Ovary (tissue), 9 donors: Measurements from ENCODE around the gene PHC2. TPM values are rescaled to one million over a fixed set of nuclear protein-coding genes. Genes with fewer than 3 reads are reported as not detected.

Source experiments
- DNase-seq, 5 donors: peaks; one replicate each; pipeline ENCODE4 v3.0.0-alpha.2; 2019 to 2020
- H3K27ac ChIP-seq, 2 donors: fragments of 200-600 bp; one replicate each; pipeline versions ENCODE4 v1.5.1 to v1.8.0; 2019 to 2022
- H3K27me3 ChIP-seq: fragments of 200-600 bp; one replicate; pipeline ENCODE4 v1.8.0; 2022
- H3K36me3 ChIP-seq: fragments of 200-600 bp; sonication (generic); one replicate; pipeline ENCODE4 v1.5.1; 2019
- H3K4me1 ChIP-seq: one replicate; pipeline ENCODE4 v1.8.1; 2013; ENCODE audit warnings: mild to moderate bottlenecking, moderate library complexity; ENCODE audit not compliant: insufficient read depth
- H3K4me3 ChIP-seq: fragments of 200-600 bp; sonication (generic); one replicate; pipeline ENCODE4 v1.5.1; 2017
- H3K9me3 ChIP-seq, 2 donors: fragments of 200-600 bp in 1 of 2; sonication (generic) in 1 of 2; one replicate each; pipeline versions ENCODE4 v1.5.1 to v1.8.1; 2013 to 2019; ENCODE audit warnings: mild to moderate bottlenecking in 1 of 2, moderate library complexity in 1 of 2
- CTCF ChIP-seq, 3 donors: fragments of 450-650 bp in 2 of 3; fragments of 200-600 bp in 1 of 3; IDR thresholded peaks; one replicate each; pipeline versions ENCODE4 v1.5.1 to v1.8.0; 2016 to 2022; ENCODE audit warnings: antibody characterized with exemption in 3 of 3, mild to moderate bottlenecking in 1 of 3
- EP300 ChIP-seq: sonication (generic); formaldehyde crosslinking; IDR thresholded peaks from one replicate; pipeline ENCODE4 v1.6.1; 2017; ENCODE audit warnings: antibody characterized with exemption
- POLR2A ChIP-seq: fragments of 450-650 bp; IDR thresholded peaks from one replicate; pipeline ENCODE4 v1.6.1; 2017; ENCODE audit warnings: antibody characterized with exemption, mild to moderate bottlenecking, moderate library complexity
- WGBS, 3 donors: extraction: QIAGEN DNeasy Blood & Tissue Kit in 1 of 3; methylation state at CpG; one replicate each; pipeline versions ENCODE4 v1.1.5 to v1.1.7; 2013 to 2017; 5-methylcytosine and 5-hydroxymethylcytosine counted together
- intact Hi-C, 4 donors: fragments of 100-400 bp; cut with DNase I; formaldehyde crosslinking; loops; one replicate each; pipeline versions ENCODE4 v1.11.0 to v1.15.1; 2022 to 2023
- polyA plus RNA-seq, 2 donors: library from polyadenylated mRNA; stranded (reverse); fragments of 200-250 nt in 1 of 2; fragments of 350-450 nt in 1 of 2; fragmentation: Illumina TruSeq in 1 of 2; extraction: RNeasy Lipid Tissue Mini Kit (QIAGEN cat#74804) in 1 of 2; gene quantifications; one replicate each; pipeline ENCODE4 v1.2.3, GENCODE V29; 2013 to 2014
- total RNA-seq, 7 donors: library from RNA; depleted of rRNA in 2 of 7; stranded (reverse); fragments of >200 nt in 2 of 7; fragmentation: NEBNext Ultra II Directional in 3 of 7; extraction: Animal tissue kit (Norgen Biotek cat#: 25700) in 3 of 7; gene quantifications; one replicate each; pipeline versions ENCODE4 v1.1.0 to v1.2.4, GENCODE V29; 2016 to 2023
- donor health status: DM: no; HTN: no; CAD: no; lungs with moderate emphysema.
- donor health status: DM: no; HTN: no; CAD: no.
- donor health status: Bipolar disorder and iron deficiency.
- donor health status: DM: yes; HTN: yes; CAD: no.
- donor health status: DM: no; HTN: no; CAD: no.
- donor health status: DM: yes; HTN: yes; CAD: no.

PHC2 gene
- total and polyA plus RNA-seq, 9 donors: 52.3 to 101 (median 85.5) TPM

- Histone ChIP-seq H3K9me3 (no peaks in the 10 kb centered on the region), H3K4me1 (peaks cover 45% of the 10 kb centered on the region), H3K27me3 (no peaks in the 10 kb centered on the region), H3K36me3 (no peaks in the 10 kb centered on the region), H3K4me3 (no peak overlapping the region), H3K27ac (peak overlapping the region; percentile 42 to 74)
- intact Hi-C loops: no loop called here
- peak; percentile 97 for TF ChIP-seq EP300
- no peak for TF ChIP-seq CTCF (IDR thresholded peaks at IDR 0.05)
- WGBS, 3 donors: 9 to 16% (median 12%) methylated on average over 14 of the region's 14 CpGs
- peak; percentile 44 to 73 (median 59) for DNase-seq
Measured at GRCh38 chr1:33338440-33339211, 92.3 kb downstream of the PHC2 start.

GRCh38 chr1:33338048-33338439 is 92.9 kb downstream of the PHC2 start:
- intact Hi-C loops: no loop called here
- Histone ChIP-seq H3K27ac (peak overlapping the region in 1 of 2 donors; percentile 42), H3K4me1 (peaks cover 45% of the 10 kb centered on the region), H3K36me3 (no peaks in the 10 kb centered on the region), H3K4me3 (no peak overlapping the region), H3K9me3 (no peaks in the 10 kb centered on the region), H3K27me3 (no peaks in the 10 kb centered on the region)
- DNase-seq: no peak
- TF ChIP-seq EP300 (no peak), POLR2A (no peak), CTCF (IDR thresholded peaks at IDR 0.05) (no peak)
- 4 to 18% (median 8%) methylated on average over 1 of the region's 1 CpG for WGBS, 3 donors

- intact Hi-C loops: no loop called here
- H3K4me1 ChIP-seq: peaks cover 40% of the 10 kb centered on the region
Measured at GRCh38 chr1:33337441-33337840, 93.5 kb downstream of the PHC2 start.

GRCh38 chr1:33336580-33336979 is 94.3 kb downstream of the PHC2 start:
- H3K27me3 ChIP-seq: no peaks in the 10 kb centered on the region
- no peak overlapping the region for H3K27ac ChIP-seq
- peaks cover 34% of the 10 kb centered on the region for H3K4me1 ChIP-seq
- no peak for DNase-seq
- no peak overlapping the region for H3K4me3 ChIP-seq
- H3K36me3 ChIP-seq: no peaks in the 10 kb centered on the region
- no peak for TF ChIP-seq EP300
- no peak for TF ChIP-seq POLR2A
- TF ChIP-seq CTCF (IDR thresholded peaks at IDR 0.05): no peak
- H3K9me3 ChIP-seq: no peaks in the 10 kb centered on the region
- intact Hi-C loops: no loop called here
- WGBS, 3 donors: 65 to 68% (median 65%) methylated on average over 9 of the region's 9 CpGs

More at GRCh38 chr1:33337441-33337840, 93.5 kb downstream of the PHC2 start:
- peak overlapping the region in 1 of 2 donors; percentile 2 for H3K27ac ChIP-seq
- H3K9me3 ChIP-seq: no peaks in the 10 kb centered on the region
- H3K4me3 ChIP-seq: no peak overlapping the region
- H3K27me3 ChIP-seq: no peaks in the 10 kb centered on the region
- no peak for DNase-seq
- no peaks in the 10 kb centered on the region for H3K36me3 ChIP-seq
- WGBS, 3 donors: 84 to 91% (median 90%) methylated on average over 6 of the region's 6 CpGs
- TF ChIP-seq POLR2A: no peak
- TF ChIP-seq CTCF (IDR thresholded peaks at IDR 0.05): no peak
- no peak for TF ChIP-seq EP300
